NCI-H2171 treated with DMSO at 0.1 percent for 48 hours (cell line): ENCODE results near the gene HMX1.
A peak's percentile ranks its signal among the peaks of the same experiment; 100 is the strongest.

Source experiments
- DNase-seq: peaks from one replicate; lab custom pipeline; 2025; lab: John Stamatoyannopoulos, UW

Gene HMX1

GRCh38 chr4:8838961-8839431 lies 32.6 kb downstream of the HMX1 start:
- no peak for DNase-seq

GRCh38 chr4:8838296-8838960 lies 33.2 kb downstream of the HMX1 start:
- DNase-seq, result no peak

DNA sequence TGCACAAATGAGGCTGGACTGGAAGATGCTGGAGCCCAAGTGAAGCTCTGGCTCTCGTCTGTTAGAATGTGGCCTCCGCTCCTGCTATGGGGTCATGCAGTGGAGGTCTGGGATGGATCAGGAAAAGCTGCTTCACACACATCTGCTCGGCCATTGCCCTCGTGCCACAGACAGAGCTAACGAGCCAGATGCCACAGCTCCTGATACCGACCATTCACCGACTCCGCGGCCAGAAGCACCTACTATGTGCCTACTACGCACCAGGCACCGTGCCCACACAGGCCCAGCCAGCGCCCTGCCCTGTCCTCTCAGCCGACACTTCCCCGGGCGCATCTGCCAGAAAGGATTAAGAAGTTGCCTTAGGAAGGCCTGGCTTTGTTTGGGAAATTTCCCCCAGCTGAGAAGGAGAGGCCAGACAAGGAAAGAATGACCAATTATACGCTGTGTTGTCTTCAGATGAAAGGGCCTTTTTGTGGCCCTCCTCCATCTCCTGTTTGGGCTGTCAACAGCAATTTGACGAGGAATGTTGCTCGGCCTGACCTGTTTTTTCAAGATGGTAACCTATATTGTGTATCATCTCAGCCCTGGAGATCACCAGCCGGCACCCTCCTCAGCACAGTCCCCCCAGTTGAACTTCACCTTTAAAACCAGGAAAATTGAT lies 34.3 kb downstream of the HMX1 start:
- DNase-seq, result no peak

GRCh38 chr4:8836664-8837171 lies 34.9 kb downstream of the HMX1 start:
- no peak for DNase-seq

GRCh38 chr4:8835521-8836365 lies 35.9 kb downstream of the HMX1 start:
- DNase-seq, result no peak

DNA sequence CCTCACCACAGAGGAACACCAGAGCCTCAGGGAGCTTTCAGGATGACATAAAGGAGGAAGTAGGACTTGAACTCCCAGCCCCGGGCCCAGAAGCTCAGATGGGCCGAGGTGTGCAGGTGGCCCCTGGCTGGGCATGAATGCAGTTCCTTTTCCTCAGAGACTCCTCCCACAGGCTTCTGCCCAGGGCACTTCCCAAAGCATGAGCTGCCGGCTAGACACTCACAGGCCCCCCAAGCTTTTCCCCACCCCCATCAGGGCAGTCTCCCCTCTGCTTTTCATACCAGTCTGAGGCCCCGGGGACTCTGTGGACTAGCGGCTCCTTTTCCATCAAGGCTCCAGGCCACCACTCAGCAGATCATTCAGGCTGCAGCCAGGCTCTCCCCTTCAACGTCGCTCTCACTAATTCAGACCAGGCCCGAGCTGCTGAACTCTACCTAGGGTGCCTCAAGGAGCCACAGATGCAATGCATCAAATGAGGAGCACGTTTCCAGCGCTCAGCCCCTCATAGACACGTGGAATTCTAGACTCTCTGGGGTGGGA lies 36.9 kb downstream of the HMX1 start:
- DNase-seq, result peak; percentile 43

- DNase-seq, result peak; percentile 92
Measured at GRCh38 chr4:8832113-8832915, 39.3 kb downstream of the HMX1 start.

- no peak for DNase-seq
Measured at GRCh38 chr4:8831221-8832112, 40.2 kb downstream of the HMX1 start.

DNA sequence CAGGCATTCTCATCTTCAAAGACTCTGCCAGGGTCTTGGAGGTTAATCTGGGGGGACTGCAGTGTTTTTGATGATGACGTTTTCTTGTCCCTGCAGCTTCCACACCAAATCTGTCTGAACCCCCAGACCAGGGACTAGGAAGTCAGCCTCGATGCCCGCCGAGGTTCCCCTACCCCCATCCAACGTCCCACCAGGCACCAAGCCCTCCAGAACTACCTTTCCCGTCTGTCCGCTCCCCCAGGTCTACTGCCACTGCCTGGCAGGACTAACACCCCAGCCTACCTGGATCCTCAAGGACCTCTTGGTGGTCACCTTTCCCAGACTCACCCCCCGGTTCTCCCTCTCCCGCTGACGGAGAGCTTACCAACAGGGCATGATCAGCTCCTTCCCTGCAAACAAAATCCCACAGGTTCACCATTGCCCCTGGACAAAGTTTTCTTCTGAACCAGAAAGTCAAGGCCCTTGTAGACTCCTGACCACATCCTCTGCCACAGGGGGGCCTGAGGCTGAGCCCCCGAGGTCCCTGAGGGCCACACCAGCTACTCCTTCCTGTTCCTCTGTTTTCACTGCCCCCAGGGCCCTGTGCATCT lies 40.9 kb downstream of the HMX1 start:
- no peak for DNase-seq

DNA sequence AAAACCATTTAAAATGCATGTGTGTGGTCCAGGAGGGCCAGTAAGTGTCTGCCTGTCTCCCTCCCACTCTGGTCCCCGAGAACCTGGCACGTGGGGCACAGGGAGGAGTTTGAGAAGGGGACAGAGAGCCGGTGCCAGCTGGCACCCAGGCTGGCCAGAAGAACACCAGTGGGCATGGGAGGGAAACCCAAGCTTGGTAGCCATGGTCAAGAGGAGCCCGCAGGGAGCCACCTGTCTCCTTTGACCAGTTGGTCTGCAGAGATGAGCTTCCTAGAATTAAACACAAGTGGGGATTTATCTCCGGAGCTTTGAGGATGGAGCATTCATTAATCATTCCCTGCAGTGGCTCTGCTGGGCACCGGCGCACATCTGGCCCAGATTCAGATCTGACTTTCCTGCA lies 41.6 kb downstream of the HMX1 start:
- no peak for DNase-seq

GRCh38 chr4:8829584-8829983 lies 42.1 kb downstream of the HMX1 start:
- DNase-seq, result no peak

GRCh38 chr4:8828869-8829268 lies 42.8 kb downstream of the HMX1 start:
- DNase-seq, result no peak

DNA sequence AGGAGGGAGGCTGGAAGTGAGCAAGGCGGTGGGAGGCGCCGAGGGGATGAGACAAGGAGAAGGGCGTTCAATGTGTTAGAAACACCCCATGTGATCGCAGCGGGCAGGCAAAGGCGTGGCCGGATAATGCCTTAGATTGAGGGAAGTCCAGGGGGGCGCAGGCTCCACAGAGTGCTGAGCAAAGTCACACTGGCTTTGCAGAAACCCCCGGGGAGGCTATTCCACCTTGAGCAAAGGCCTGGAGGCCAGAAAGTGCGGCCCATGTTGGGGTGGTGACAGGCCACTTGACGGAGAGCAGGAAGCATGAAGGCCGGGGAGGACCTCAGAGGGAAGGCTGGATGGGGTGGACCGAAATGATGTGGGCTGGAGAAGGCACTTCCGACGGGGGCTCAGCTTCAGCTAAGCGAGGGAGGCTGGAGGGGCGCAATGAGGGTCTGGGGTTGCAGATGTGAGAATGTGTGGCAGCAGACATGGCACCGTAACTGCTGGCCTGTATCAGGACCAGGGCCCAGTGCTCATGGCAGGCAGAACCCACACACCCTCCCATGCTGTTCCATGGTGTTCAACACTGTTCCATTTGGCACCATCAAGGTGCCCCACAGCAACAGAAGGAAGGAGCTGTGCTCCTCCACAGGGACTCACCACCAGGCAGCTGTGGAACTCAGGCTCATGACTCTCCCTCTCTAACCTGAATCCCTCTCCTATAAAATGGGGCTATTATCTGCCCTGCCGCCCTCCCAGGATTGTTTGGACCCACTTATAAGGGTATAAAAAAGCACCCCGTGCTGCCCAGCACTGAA lies 50.3 kb downstream of the HMX1 start:
- DNase-seq, result no peak

DNA sequence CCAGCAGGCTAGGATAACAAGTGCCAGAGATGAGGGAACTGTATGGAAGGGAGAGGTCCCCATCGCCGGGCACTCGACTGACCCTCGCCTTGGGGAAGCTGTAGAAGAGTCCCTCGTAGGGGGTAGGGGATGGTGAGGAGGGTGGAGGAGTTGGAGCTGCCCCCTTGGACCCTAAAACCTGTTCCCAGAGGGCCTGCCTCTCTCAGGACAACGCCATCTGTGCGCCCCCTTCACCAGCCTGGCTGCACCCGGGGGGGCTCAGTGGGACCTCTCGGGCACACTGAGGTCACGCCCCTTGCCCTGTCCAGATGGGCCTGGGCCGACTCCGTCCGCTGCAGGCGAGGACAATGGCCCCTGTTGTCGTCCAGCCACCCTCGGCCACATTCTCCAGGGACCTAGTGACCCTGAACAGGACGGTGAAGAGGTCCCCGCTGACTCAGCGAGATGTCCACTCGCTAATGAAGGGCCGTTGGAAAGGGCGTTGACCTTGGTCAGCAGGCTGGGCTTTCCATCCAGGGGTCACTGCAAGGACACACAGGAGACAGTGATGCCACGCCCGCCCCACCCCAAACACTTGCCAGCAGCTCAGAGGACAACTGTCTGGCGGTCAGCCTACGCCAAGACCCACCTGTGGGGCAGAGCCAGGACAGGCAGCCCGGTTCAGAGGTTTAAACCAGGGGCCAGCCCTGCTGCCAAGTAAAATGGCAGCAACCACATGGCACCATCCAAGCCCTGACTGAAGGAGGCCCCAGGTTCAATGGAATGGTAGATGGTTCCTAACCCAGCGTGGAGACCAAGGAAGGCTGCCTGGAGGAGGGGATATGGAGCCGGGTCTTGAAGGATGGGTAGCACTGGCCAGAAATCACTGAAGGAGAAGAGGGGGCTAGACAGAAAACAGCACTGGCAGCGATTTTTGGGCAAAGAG lies 51.2 kb downstream of the HMX1 start:
- no peak for DNase-seq

GRCh38 chr4:8819473-8820177 lies 52.0 kb downstream of the HMX1 start:
- DNase-seq, result no peak

- no peak for DNase-seq
Measured at GRCh38 chr4:8819019-8819418, 52.6 kb downstream of the HMX1 start.

DNA sequence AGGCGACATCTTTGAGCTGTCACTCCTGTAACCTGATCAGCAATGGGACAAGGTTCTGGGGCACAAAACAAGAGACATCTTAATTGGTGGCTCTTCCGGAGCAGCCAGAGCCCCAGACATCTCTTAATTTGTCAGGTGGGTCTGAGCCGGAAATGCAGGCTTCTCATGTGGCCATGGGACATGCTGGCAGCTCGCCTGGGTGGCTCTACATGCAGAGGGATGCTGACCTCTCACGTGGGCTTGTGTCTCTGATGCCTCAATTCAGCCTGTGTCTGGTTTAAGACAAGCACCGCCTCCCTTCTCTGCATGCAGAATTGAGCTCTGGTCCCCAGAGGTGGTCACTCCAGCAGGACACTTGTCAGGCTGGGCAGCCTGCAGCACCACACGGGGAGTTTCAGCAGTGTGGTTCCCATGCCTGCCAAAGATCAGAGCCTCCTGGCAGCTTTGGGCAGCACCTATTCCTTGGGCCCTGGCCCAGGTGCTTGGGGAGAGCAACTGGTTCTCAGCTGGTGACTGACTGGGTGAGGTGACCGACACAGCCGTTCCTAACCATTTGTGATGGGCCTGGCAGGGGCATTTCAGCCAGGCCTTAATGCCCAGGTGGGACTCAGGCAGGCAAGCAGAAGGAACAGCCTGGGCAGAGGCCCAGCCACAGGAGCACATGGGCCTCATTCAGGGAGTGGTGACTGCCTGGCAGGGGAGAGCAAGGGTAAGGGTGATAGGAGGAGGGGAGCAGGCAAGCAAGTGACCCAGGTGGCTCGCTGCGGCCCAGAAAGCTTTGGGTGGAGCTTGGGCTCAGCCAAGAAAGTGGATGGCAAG lies 53.4 kb downstream of the HMX1 start:
- peak; percentile 83 for DNase-seq
